ENCODE results near the gene PTGES3L.
"Not testable (repeated sequence)": the region's sequence is repeated elsewhere in the genome, so short reads cannot be mapped to it uniquely, and the experiment has no call there.

The PTGES3L gene

DNA sequence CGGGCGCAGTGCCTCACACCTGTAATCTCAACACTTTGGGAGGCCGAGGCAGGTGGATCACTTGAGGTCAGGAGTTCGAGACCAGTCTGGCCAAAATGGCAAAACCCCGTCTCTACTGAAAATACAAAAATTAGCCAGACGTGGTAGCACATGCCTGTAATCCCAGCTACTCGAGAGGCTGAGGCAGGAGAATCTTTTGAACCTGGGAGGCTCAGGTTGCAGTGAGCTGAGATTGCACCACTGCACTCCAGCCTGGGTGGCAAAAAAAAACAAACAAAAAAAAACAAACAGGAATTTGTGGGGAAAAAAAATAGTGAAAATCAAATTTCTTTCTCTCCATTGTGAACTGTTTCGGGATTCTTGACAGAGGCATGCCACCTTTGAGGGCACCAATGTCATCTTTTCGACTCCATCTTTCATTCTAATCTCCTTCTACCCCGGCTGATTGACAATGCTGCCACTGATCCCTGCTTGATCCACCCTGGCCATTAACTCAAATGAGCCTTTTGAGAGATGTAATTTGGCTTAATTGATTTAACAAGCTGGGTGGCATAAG lies 60.3 kb downstream of the PTGES3L start:
- DNase-seq (ENCODE audit: low read depth in 2 of 2), result not testable (repeated sequence)

- no peak for DNase-seq (ENCODE audit: low read depth in 2 of 2)
Measured at GRCh38 chr17:42918902-42919521, 60.9 kb downstream of the PTGES3L start.
